ENCODE results near the gene SLC25A14. TPM values are rescaled to one million over a fixed set of nuclear protein-coding genes. Genes with fewer than 3 reads are reported as not detected.

The SLC25A14 gene
- total and polyA plus RNA-seq, 2 of the 8 experiments (the other 6 are each of a cell fraction or from before 2014, with no cell fraction given), result 9.3 to 14.2 TPM

GRCh38 chrX:130418066-130418465 lies 78.3 kb downstream of the SLC25A14 start:
- H3K4me3 ChIP-seq (ENCODE audit: extremely low read depth in 1 of 4, insufficient read depth in 2 of 4, low read depth in 3 of 4, low read length in 4 of 4), result no peak overlapping the region
- H3K18ac ChIP-seq (ENCODE audit: extremely low read depth, low read length), result no peak overlapping the region
- no peaks in the 10 kb centered on the region; a peak in 2 of 7 replicates for H3K4me1 ChIP-seq (replicated peaks in 1 of 4; ENCODE audit: control insufficient read depth in 3 of 4, insufficient read depth in 4 of 4, low read length in 3 of 4)
- H2BK20ac ChIP-seq (ENCODE audit: low read length), result no peak overlapping the region
- H3K14ac ChIP-seq (ENCODE audit: insufficient read length), result no peak overlapping the region
- no peaks in the 10 kb centered on the region for H3K9me3 ChIP-seq (ENCODE audit: insufficient read depth in 2 of 2, low read depth in 1 of 2, low read length in 1 of 2)
- H3K4me2 ChIP-seq (ENCODE audit: insufficient read depth in 1 of 2, low read depth in 2 of 2, low read length in 2 of 2), result no peak overlapping the region
- no peaks in the 10 kb centered on the region for H3K79me1 ChIP-seq (ENCODE audit: low read depth, low read length)
- no peak overlapping the region for H2BK15ac ChIP-seq (ENCODE audit: low read length)
- H3K9ac ChIP-seq (replicated peaks in 1 of 4; ENCODE audit: extremely low read depth in 1 of 4, low read depth in 3 of 4, low read length in 3 of 4), result no peak overlapping the region
- no peak overlapping the region for H2AK5ac ChIP-seq (ENCODE audit: low read depth, low read length)
- H3K36me3 ChIP-seq (ENCODE audit: control insufficient read depth in 2 of 4, insufficient read depth in 4 of 4, low read length in 3 of 4), result peaks cover 0 to 3% (median 0%) of the 10 kb centered on the region in 4 experiments; a peak in 1 of 8 replicates
- H2BK120ac ChIP-seq (replicated peaks; ENCODE audit: low read depth, low read length), result no peak overlapping the region
- no peaks in the 10 kb centered on the region for H3K27me3 ChIP-seq (replicated peaks in 1 of 4; ENCODE audit: control insufficient read depth in 3 of 4, extremely low read depth in 1 of 4, insufficient read depth in 3 of 4, low read length in 3 of 4)
- no peak overlapping the region for H4K91ac ChIP-seq (replicated peaks; ENCODE audit: insufficient read length, low read length)
- no peak overlapping the region for H4K5ac ChIP-seq (ENCODE audit: insufficient read length, low read depth, low read length)
- H2BK5ac ChIP-seq (ENCODE audit: low read depth, low read length), result no peak overlapping the region
- DNase-seq (ENCODE audit: low read depth in 1 of 2, low spot score in 2 of 2) (no peak), FAIRE-seq (no peak)
- 89% methylated on average over 2 of the region's 2 CpGs; no CpG with 5 or more reads in 1 of the 2 experiments for WGBS, 2 experiments (ENCODE audit: extremely low coverage in 1 of 2, insufficient coverage in 1 of 2, insufficient read length in 1 of 2, insufficient replicate concordance in 2 of 2, low coverage in 1 of 2, low lambda C conversion rate in 2 of 2, missing lambda C conversion rate in 1 of 2)
- no peak overlapping the region for H3K4ac ChIP-seq (replicated peaks; ENCODE audit: insufficient read length, low read depth, low read length)
- no peaks in the 10 kb centered on the region for H4K20me1 ChIP-seq (replicated peaks in 1 of 2; ENCODE audit: control insufficient read depth in 1 of 2, insufficient read depth in 2 of 2, low read length in 2 of 2)
- no peak overlapping the region for H3K23ac ChIP-seq (ENCODE audit: insufficient read length)
- no peak overlapping the region for H4K8ac ChIP-seq (ENCODE audit: extremely low read depth, insufficient read depth, low read length)
- H3K23me2 ChIP-seq (ENCODE audit: low read depth, low read length), result no peaks in the 10 kb centered on the region
- POLR2A ChIA-PET (ENCODE audit: partially characterized antibody), result no interaction called here
- CTCF ChIA-PET (ENCODE audit: partially characterized antibody), result no interaction called here
- H2AFZ ChIP-seq (ENCODE audit: low read length), result no peak overlapping the region
- no peaks in the 10 kb centered on the region for H3K79me2 ChIP-seq (ENCODE audit: control insufficient read depth in 1 of 2, insufficient read depth in 2 of 2, low read length in 2 of 2)
- no peak overlapping the region for H3K56ac ChIP-seq (replicated peaks; ENCODE audit: insufficient read length, low read depth, low read length)
- no peak overlapping the region for H3K27ac ChIP-seq (ENCODE audit: low read depth, low read length)
- H2BK12ac ChIP-seq (ENCODE audit: low read depth, low read length), result no peak overlapping the region
- TF ChIP-seq TAF7 (optimal IDR thresholded peaks at IDR 0.05; ENCODE audit: borderline replicate concordance, low read depth, low read length) (no peak), SP4 (IDR thresholded peaks at IDR 0.05; ENCODE audit: low read length) (no peak), HDAC2 (IDR thresholded peaks at IDR 0.05; ENCODE audit: borderline replicate concordance in 1 of 2, low read depth in 2 of 2, low read length in 2 of 2) (no peak), TEAD4 (IDR thresholded peaks at IDR 0.05; ENCODE audit: low read depth, low read length) (no peak), BACH1 (IDR thresholded peaks at IDR 0.05; ENCODE audit: low read length) (no peak), SP1 (IDR thresholded peaks at IDR 0.05; ENCODE audit: low read depth, low read length) (no peak), RXRA (IDR thresholded peaks at IDR 0.05; ENCODE audit: insufficient read depth, low read depth, low read length) (no peak), FOSL1 (IDR thresholded peaks at IDR 0.05; ENCODE audit: insufficient read depth, low read depth, low read length) (no peak), YY1 (IDR thresholded peaks at IDR 0.05; ENCODE audit: low read depth, low read length) (no peak), SIN3A (conservative IDR thresholded peaks at IDR 0.05 in 1 of 2, IDR thresholded peaks at IDR 0.05 in 1 of 2; ENCODE audit: low read depth in 1 of 2, low read length in 2 of 2) (no peak), CTCF (IDR thresholded peaks at IDR 0.05; ENCODE audit: control extremely low read depth in 1 of 3, insufficient read depth in 1 of 3, low read depth in 1 of 3, low read length in 3 of 3) (no peak), EGR1 (IDR thresholded peaks at IDR 0.05; ENCODE audit: borderline replicate concordance, low read depth, low read length) (no peak)
